Thymus (tissue), 11 donors: ENCODE results near the gene CAMK2N2. TPM values are rescaled to one million over a fixed set of nuclear protein-coding genes. Genes with fewer than 3 reads are reported as not detected.

Source experiments
- DNase-seq, 9 donors: peaks; one replicate each; pipeline ENCODE4 v3.0.0-alpha.2; 2013; ENCODE audit warnings: low spot score in 9 of 9, low read depth in 6 of 9, missing footprints in 1 of 9
- H3K27ac ChIP-seq, 2 donors: one replicate each; pipeline ENCODE4 v1.5.1; 2013; ENCODE audit warnings: control low read depth in 1 of 2, low read depth in 1 of 2, low read length in 1 of 2, mild to moderate bottlenecking in 1 of 2, moderate library complexity in 1 of 2
- H3K27me3 ChIP-seq, 2 donors: one replicate each; pipeline ENCODE4 v1.5.1; 2013; ENCODE audit warnings: low read length in 1 of 2; ENCODE audit not compliant: control insufficient read depth in 2 of 2, insufficient read depth in 1 of 2
- H3K36me3 ChIP-seq, 2 donors: one replicate each; pipeline ENCODE4 v1.5.1; 2013; ENCODE audit warnings: low read length in 1 of 2, mild to moderate bottlenecking in 1 of 2, moderate library complexity in 1 of 2; ENCODE audit not compliant: control insufficient read depth in 2 of 2, insufficient read depth in 2 of 2
- H3K4me1 ChIP-seq, 2 donors: one replicate each; pipeline ENCODE4 v1.5.1; 2013; ENCODE audit warnings: low read length in 2 of 2; ENCODE audit not compliant: control insufficient read depth in 2 of 2, insufficient read depth in 2 of 2
- H3K4me3 ChIP-seq, 2 donors: one replicate each; pipeline ENCODE4 v1.5.1; 2013; ENCODE audit warnings: low read length in 2 of 2, control low read depth in 1 of 2, mild to moderate bottlenecking in 1 of 2
- H3K9me3 ChIP-seq, 2 donors: one replicate each; pipeline ENCODE4 v1.5.1; 2013; ENCODE audit warnings: low read length in 1 of 2, mild to moderate bottlenecking in 1 of 2; ENCODE audit not compliant: control insufficient read depth in 2 of 2, insufficient read depth in 1 of 2
- WGBS: extraction: QIAGEN DNeasy Blood & Tissue Kit; methylation state at CpG from one replicate; pipeline ENCODE4 v1.1.7; 2013; 5-methylcytosine and 5-hydroxymethylcytosine counted together
- polyA plus RNA-seq: library from polyadenylated mRNA; stranded (reverse); fragments of 200-250 nt; gene quantifications from one replicate; pipeline ENCODE4 v1.2.3, GENCODE V29; 2013
- total RNA-seq: library from RNA; stranded (reverse); fragments of 120-200 nt; gene quantifications from one replicate; pipeline ENCODE4 v1.2.4, GENCODE V29; 2013
- donor health status: healthy.

The CAMK2N2 gene
- total and polyA plus RNA-seq, 2 donors, result 0.14 TPM; not detected in 1

DNA sequence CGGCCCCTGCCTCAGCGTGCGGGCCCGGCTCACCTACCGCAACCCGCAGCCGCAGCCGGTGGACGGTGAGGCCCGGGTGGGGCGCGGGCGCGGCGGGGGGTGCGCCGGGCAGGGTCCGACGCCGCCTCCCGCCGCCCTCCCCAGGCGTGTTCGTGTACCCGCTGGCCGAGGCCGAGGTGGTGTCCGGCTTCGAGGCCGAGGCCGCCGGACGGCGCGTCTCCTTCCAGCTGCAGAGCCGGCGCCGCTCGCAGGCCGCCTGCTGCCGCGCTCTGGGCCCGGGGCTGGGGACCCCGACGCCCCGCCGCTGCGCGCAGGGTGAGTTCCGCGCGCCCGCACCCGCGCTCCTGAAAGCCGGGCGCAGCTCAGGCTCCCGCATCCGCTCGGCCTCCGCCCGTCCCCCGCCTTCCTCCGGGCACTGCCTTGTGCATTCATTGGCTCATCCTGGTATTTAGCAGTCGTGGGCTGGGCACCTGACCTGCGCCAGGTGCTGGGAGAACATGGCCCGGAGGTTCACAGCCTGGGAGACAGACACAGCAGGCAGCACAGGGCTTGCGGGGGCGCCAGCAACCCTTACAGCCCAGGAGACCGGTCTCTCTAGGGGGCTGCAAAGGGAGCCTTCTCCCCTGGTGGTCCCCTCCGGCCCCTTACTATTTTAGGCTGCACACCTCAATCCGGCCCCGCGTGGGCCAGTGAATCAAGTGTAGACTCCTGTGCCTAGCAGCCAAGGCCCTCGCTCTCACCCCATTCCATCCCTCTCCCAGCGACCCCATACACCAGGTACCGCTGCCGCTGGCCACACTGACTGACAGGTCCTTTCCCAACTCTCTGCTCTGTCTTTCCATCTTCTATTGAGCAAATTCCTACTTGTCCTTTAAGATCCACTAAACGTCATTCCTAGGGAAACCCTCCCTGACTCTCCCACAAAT is 30.5 kb downstream of the CAMK2N2 start:
- H3K27ac ChIP-seq, result no peak overlapping the region
- peaks cover 4 to 7% of the 10 kb centered on the region in 2 donors for H3K4me1 ChIP-seq
- H3K9me3 ChIP-seq, result peaks cover 0 to 4% of the 10 kb centered on the region in 2 donors
- WGBS, result 8% methylated on average over 79 of the region's 79 CpGs
- DNase-seq, result no peak
- H3K27me3 ChIP-seq, result peaks cover 61 to 88% of the 10 kb centered on the region in 2 donors
- H3K36me3 ChIP-seq, result no peaks in the 10 kb centered on the region
- H3K4me3 ChIP-seq, result peak overlapping the region in 1 of 2 donors; percentile 44

DNA sequence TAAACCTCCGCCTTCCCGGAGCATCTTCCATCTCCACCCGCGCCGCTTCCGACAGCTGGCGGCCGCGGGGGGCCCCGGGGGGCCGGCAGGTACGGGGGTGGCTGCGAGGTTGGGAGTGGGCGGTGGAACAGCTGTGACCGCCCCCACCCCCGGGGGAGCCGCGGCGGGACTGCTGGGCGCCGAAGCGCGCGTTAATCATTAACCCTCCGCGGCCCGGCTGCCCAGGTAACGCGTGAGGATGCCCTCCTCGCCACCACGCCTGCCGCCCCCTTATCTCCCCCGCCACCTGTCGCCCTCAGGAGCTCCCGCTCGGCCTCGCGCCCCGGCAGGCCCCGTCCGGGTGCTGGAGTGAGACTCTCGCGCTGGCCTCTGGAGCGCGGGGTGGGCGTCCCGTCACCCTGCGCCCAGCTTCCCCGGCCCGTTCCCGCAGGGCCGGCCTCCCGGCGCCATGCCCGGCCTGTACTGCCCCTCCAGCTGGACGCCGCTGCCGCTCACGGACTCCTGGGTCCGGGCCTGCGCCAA is 31.2 kb downstream of the CAMK2N2 start:
- H3K4me3 ChIP-seq, result peak overlapping the region; percentile 16 to 44
- no peak for DNase-seq
- peaks cover 0 to 4% of the 10 kb centered on the region in 2 donors for H3K9me3 ChIP-seq
- H3K27me3 ChIP-seq, result peaks cover 61 to 90% of the 10 kb centered on the region in 2 donors
- no peak overlapping the region for H3K27ac ChIP-seq
- 1% methylated on average over 61 of the region's 61 CpGs for WGBS
- H3K36me3 ChIP-seq, result no peaks in the 10 kb centered on the region
- H3K4me1 ChIP-seq, result peaks cover 4 to 7% of the 10 kb centered on the region in 2 donors

DNA sequence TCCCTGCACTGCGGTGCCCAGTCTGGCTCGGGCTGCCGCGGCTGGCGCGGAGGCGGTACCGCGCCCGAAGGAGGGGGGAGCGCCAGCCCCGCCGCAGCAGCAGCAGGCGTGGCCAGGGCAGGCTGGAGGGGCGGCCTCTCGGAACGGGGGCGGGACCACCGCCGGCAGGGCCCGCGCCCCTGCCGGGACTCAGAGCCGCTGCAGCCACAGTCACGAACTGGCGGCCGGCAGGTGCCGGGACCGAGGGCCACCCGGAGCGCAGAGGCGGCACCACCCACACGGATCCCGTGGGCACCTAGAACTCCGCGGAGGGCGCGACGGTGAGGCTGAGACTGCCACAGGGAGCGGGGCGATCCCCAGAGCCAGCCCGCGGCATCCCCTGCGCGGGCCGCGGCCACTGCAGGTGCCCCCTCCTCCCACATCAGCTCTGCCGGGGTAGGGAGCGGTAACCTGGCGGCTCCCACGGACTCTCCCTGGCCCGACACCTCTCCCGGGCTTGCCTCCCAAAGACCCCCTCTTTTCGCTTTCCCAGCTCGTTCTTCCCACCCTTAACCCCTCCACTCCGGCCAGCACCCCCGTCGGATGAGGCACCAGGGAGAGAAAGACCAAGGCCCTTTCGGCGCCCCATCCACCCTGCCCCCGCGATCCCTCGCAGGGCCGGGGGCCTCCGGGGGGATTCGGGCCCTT is 31.8 kb downstream of the CAMK2N2 start, which contains the start of gene VWA5B2:
Gene VWA5B2 (plus strand): TSS at position 192 of the 687 bp plus-strand sequence. CDS start 944 bp downstream, outside the sequence.
- Histone ChIP-seq H3K27me3 (peaks cover 61 to 87% of the 10 kb centered on the region in 2 donors), H3K9me3 (peaks cover 0 to 4% of the 10 kb centered on the region in 2 donors), H3K36me3 (no peaks in the 10 kb centered on the region), H3K4me3 (peak within 1 kb of the TSS; percentile 16 to 44), H3K27ac (no peak within 1 kb of the TSS), H3K4me1 (peaks cover 4 to 7% of the 10 kb centered on the region in 2 donors)
- peak in 6 of 9 donors; percentile 26 to 67 (median 44) for DNase-seq
- WGBS, result 1% methylated on average over 66 of the region's 66 CpGs

DNA sequence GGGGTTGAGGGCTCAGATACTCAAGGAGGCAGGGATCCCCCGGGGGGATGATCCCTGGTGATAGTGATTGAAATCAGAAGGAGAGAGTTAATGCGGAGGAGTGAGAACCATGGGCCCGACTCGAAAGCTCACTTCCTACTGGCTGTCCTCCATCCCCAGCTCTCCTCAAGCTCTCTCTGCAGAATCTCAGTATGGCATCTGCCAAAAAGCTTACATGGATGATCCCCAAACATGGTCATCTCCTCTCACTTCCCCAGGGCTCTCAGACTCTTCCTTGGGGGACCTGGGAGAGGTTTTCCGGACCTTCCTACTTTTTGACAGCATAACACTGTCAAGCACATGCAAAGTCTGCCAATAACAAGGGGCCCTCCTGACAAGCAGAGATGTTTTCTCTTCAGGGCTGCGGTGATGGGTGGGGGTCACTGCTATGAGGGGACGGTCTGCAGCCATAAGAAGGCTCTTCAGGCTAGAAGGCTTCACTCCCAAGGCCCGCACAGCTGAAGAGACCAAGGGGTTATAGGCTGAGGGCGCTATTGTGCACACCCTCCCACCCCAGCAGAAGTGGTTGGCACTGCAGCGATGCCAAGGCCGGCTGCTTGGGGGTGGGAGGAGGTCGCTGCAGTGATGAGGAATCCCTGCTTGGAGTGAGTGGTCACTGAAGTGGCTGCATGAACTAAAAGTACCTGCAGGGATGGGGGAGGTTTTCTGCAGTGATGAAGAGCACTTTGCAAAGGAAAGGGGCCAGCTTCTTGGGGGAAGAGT is 32.8 kb downstream of the CAMK2N2 start:
- Histone ChIP-seq H3K4me1 (peaks cover 4 to 7% of the 10 kb centered on the region in 2 donors), H3K36me3 (no peaks in the 10 kb centered on the region), H3K27me3 (peaks cover 61 to 82% of the 10 kb centered on the region in 2 donors), H3K4me3 (no peak overlapping the region), H3K9me3 (peaks cover 0 to 4% of the 10 kb centered on the region in 2 donors), H3K27ac (no peak overlapping the region)
- 44% methylated on average over 12 of the region's 12 CpGs for WGBS
- no peak for DNase-seq

DNA sequence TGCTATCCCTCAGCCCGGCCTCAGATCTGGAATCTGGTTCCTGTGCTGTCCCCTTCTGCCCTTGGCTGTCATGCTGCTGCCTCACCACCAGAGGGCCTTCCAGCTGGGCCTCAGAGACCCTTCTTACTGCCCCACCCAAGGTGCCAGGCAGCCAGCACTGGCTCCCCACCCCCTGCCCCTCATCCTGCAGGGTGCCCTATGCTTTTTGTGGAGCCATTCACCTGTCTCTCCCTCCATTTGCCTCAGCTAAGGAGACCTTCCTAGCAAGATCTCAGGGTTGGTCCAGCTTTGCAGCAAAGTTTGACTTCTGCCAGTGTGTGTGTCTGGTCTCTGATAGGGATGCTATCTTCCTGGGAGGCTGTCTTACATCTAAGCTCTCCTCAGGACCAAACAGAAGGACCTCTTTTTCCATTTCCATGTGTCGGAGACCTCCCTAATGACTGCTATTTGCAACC is 33.8 kb downstream of the CAMK2N2 start:
- peaks cover 52 to 73% of the 10 kb centered on the region in 2 donors for H3K27me3 ChIP-seq
- DNase-seq, result peak in 4 of 9 donors; percentile 15 to 49 (median 34)
- 52% methylated on average over 2 of the region's 2 CpGs for WGBS

DNA sequence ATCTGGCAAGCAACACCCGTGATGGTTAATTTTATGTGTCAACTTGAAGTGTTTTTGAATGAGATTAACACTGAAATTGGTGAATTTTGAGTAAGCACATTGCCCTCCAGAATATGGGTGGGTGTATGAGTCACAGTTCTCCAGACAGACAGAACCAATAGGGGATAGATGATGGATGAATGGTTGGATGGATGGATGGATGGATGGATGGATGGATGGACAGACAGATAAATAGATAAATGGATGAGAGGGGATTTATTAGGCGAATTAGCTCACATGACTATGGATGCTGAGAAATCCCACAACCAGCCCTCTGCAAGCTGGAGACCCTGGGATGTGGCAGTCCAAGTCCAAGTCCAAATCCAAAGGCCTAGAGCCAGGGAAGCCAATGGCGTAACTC is 37.4 kb downstream of the CAMK2N2 start:
- H3K9me3 ChIP-seq, result no peaks in the 10 kb centered on the region
- no peak overlapping the region for H3K27ac ChIP-seq
- DNase-seq, result no peak
- H3K4me1 ChIP-seq, result no peaks in the 10 kb centered on the region
- WGBS, result 90% methylated on average over 3 of the region's 3 CpGs
- no peaks in the 10 kb centered on the region for H3K36me3 ChIP-seq
- peaks cover 19 to 40% of the 10 kb centered on the region in 2 donors for H3K27me3 ChIP-seq
- H3K4me3 ChIP-seq, result no peak overlapping the region

More for the DNA sequence above, 33.8 kb downstream of the CAMK2N2 start:
- H3K27ac ChIP-seq, result no peak overlapping the region
- H3K4me3 ChIP-seq, result no peak overlapping the region
- no peaks in the 10 kb centered on the region for H3K36me3 ChIP-seq
- H3K9me3 ChIP-seq, result peaks cover 0 to 4% of the 10 kb centered on the region in 2 donors
- H3K4me1 ChIP-seq, result peaks cover 4 to 7% of the 10 kb centered on the region in 2 donors

DNA sequence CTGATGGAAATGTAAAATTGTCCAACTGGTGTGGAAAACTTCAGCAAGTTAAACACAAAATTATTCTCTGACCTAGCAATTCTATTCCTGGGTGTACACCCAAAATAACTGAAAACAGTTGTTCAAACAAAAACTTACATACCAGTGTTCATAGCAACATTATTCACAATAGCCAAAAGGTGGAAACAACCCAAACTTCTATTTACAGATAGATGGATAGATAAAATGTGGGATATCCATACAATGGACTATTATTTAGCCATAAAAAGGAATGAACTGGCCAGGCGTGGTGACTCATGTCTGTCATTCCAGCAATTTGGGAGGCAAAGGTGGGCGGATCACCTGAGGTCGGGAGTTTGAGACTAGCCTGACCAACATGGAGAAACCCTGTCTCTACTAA is 38.8 kb downstream of the CAMK2N2 start:
- H3K27ac ChIP-seq, result no peak overlapping the region
- WGBS, result 90% methylated on average over 3 of the region's 3 CpGs
- H3K27me3 ChIP-seq, result peaks cover 6 to 31% of the 10 kb centered on the region in 2 donors
- no peaks in the 10 kb centered on the region for H3K9me3 ChIP-seq
- no peak for DNase-seq
- no peaks in the 10 kb centered on the region for H3K36me3 ChIP-seq
- H3K4me1 ChIP-seq, result no peaks in the 10 kb centered on the region
- no peak overlapping the region for H3K4me3 ChIP-seq

DNA sequence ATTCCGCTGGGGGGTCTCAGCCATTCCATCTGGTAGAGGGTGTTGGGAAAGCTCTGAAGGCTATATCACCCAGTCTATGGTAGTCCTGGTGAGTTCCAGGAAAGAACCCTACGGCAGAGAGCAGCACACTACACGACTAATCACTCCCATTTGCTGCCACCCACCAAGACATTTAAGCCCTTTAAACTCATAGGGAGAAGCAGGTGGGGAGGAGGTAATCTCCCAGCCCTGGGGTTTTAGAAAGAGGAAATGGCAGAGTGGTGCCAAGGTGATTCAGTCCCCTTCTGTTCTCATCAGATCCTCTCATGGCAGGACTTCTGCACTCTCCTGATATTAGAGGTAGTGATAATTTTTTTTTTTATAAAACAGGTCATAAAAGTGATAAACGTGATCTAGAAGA is 42.5 kb downstream of the CAMK2N2 start:
- Histone ChIP-seq H3K27me3 (peaks cover 0 to 9% of the 10 kb centered on the region in 2 donors), H3K4me3 (no peak overlapping the region), H3K36me3 (no peaks in the 10 kb centered on the region), H3K4me1 (no peaks in the 10 kb centered on the region), H3K27ac (no peak overlapping the region), H3K9me3 (no peaks in the 10 kb centered on the region)
- WGBS, result 58% methylated on average over 4 of the region's 4 CpGs
- DNase-seq, result no peak
